Prostate gland (tissue), 2 donors: Measurements from ENCODE around the gene RBM22. TPM values are rescaled to one million over a fixed set of nuclear protein-coding genes. Genes with fewer than 3 reads are reported as not detected.

ENCODE experiments used
- DNase-seq: peaks from one replicate; pipeline ENCODE4 v3.0.0-alpha.2; 2019; ENCODE audit warnings: low spot score
- H3K27ac ChIP-seq, 2 donors: fragments of 200-600 bp; sonication (generic); 2 replicates each; pipeline ENCODE4 v1.5.1; 2017 to 2019
- H3K27me3 ChIP-seq: fragments of 200-600 bp; sonication (generic); replicated peaks from 2 replicates; pipeline ENCODE4 v1.5.1; 2019; ENCODE audit not compliant: insufficient read depth
- H3K36me3 ChIP-seq, 2 donors: fragments of 200-600 bp; sonication (generic); 1 replicate in 1 of 2; 2 replicates in 1 of 2; pipeline versions ENCODE4 v1.5.1 to v1.8.1; 2017 to 2019
- H3K4me1 ChIP-seq: fragments of 200-600 bp; sonication (generic); replicated peaks from 2 replicates; pipeline ENCODE4 v1.5.1; 2019
- H3K4me3 ChIP-seq, 2 donors: fragments of 200-600 bp; sonication (generic); 2 replicates each; pipeline ENCODE4 v1.5.1; 2017 to 2019
- H3K9me3 ChIP-seq: fragments of 200-600 bp; sonication (generic); 2 replicates; pipeline ENCODE4 v1.5.1; 2017
- CTCF ChIP-seq, 4 experiments: fragments of 200-600 bp in 2 of 4; fragments of 450-650 bp in 2 of 4; sonication (generic) in 2 of 4; IDR thresholded peaks; 1 replicate in 3 of 4; 2 replicates in 1 of 4; pipeline ENCODE4 v1.5.1; 2016 to 2019; ENCODE audit warnings: antibody characterized with exemption in 4 of 4, mild to moderate bottlenecking in 2 of 4, moderate library complexity in 2 of 4
- POLR2A ChIP-seq: fragments of 450-650 bp; IDR thresholded peaks from one replicate; pipeline ENCODE4 v1.6.1; 2016; ENCODE audit warnings: antibody characterized with exemption, mild to moderate bottlenecking
- POLR2AphosphoS5 ChIP-seq: sonication (generic); formaldehyde crosslinking; IDR thresholded peaks from one replicate; pipeline ENCODE4 v1.6.1; 2017; ENCODE audit warnings: antibody characterized with exemption
- WGBS: methylation state at CpG from one replicate; pipeline ENCODE4 v1.1.5; 2018; 5-methylcytosine and 5-hydroxymethylcytosine counted together
- intact Hi-C: fragments of 100-400 bp; cut with DNase I; formaldehyde crosslinking; loops from one replicate; pipeline ENCODE4 v1.14.2; 2022
- total RNA-seq, 2 donors: library from RNA; depleted of rRNA; stranded (reverse); fragments of >200 nt; gene quantifications; one replicate each; pipeline ENCODE4 v1.1.0, GENCODE V29; 2016

RBM22 gene
- total RNA-seq, 2 donors from 2014 or later: 33.6 to 40.3 TPM

DNA sequence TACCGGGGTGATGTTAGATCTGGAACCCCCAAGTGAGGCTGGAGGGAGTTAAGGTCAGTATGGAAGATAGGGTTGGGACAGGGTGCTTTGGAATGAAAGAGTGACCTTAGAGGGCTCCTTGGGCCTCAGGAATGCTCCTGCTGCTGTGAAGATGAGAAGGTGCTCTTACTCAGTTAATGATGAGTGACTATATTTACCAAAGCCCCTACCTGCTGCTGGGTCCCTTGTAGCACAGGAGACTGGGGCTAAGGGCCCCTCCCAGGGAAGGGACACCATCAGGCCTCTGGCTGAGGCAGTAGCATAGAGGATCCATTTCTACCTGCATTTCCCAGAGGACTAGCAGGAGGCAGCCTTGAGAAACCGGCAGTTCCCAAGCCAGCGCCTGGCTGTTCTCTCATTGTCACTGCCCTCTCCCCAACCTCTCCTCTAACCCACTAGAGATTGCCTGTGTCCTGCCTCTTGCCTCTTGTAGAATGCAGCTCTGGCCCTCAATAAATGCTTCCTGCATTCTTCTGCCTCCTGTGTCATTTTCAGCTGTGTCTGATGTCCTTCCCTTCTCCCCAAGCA lies 42.1 kb downstream of the RBM22 start:
- no peak overlapping the region for H3K4me3 ChIP-seq
- H3K4me1 ChIP-seq: no peaks in the 10 kb centered on the region
- intact Hi-C loops: no loop called here
- no peak overlapping the region for H3K27ac ChIP-seq
- 61% methylated on average over 3 of the region's 3 CpGs for WGBS
- no peaks in the 10 kb centered on the region for H3K27me3 ChIP-seq
- no peaks in the 10 kb centered on the region for H3K36me3 ChIP-seq
- H3K9me3 ChIP-seq: no peaks in the 10 kb centered on the region
- no peak for TF ChIP-seq CTCF (IDR thresholded peaks at IDR 0.05)
- no peak for TF ChIP-seq POLR2AphosphoS5
- TF ChIP-seq POLR2A: no peak
- DNase-seq: no peak

- intact Hi-C loops: no loop called here
- Histone ChIP-seq H3K9me3 (no peaks in the 10 kb centered on the region), H3K4me1 (no peaks in the 10 kb centered on the region), H3K4me3 (no peak overlapping the region), H3K27ac (peak overlapping the region in 1 of 2 donors; percentile 39), H3K36me3 (no peaks in the 10 kb centered on the region), H3K27me3 (no peaks in the 10 kb centered on the region)
- no peak for DNase-seq
- TF ChIP-seq POLR2A: no peak
- 97% methylated on average over 4 of the region's 4 CpGs for WGBS
Observed at GRCh38 chr5:150658121-150658520, 42.7 kb downstream of the RBM22 start.

GRCh38 chr5:150656191-150657132 lies 44.4 kb downstream of the RBM22 start:
- intact Hi-C loops: loop anchor here (2.0 kb wide), 1 partner anchor 66 kb away; no protein-coding TSS in a partner anchor
- peak overlapping the region; percentile 42 to 44 for H3K4me3 ChIP-seq
- no peaks in the 10 kb centered on the region for H3K4me1 ChIP-seq
- H3K27me3 ChIP-seq: no peaks in the 10 kb centered on the region
- peak; percentile 58 for DNase-seq
- peak overlapping the region; percentile 60 to 72 for H3K27ac ChIP-seq
- TF ChIP-seq CTCF (IDR thresholded peaks at IDR 0.05) (peak; percentile 67 to 81 (median 74)), POLR2A (no peak)
- no peaks in the 10 kb centered on the region for H3K36me3 ChIP-seq
- H3K9me3 ChIP-seq: no peaks in the 10 kb centered on the region
- WGBS: 2% methylated on average over 51 of the region's 99 CpGs

DNA sequence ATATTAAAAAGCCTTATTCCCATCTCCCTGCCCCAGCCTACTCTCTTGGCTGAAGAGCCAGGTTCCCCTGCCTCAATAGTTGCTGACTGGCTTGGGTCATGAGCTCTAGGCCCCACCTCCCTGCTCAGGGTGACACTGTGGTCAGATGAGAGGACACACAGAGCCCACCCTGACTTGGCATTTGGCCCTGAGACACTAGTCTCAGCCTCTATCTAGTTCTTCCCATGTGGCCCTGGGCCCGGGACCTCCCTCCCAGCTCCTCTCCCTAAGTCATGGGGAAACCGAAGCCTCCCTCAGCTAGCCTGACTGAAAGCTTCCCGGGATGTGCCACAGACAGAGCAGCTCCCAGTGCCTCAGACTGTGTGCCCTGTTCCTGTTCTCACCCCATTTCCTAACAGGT lies 45.6 kb downstream of the RBM22 start:
- Histone ChIP-seq H3K4me3 (no peak overlapping the region), H3K4me1 (no peaks in the 10 kb centered on the region), H3K27me3 (no peaks in the 10 kb centered on the region), H3K9me3 (no peaks in the 10 kb centered on the region), H3K36me3 (no peaks in the 10 kb centered on the region), H3K27ac (no peak overlapping the region)
- DNase-seq: no peak
- TF ChIP-seq POLR2A (no peak), POLR2AphosphoS5 (no peak), CTCF (IDR thresholded peaks at IDR 0.05) (no peak)
- intact Hi-C loops: no loop called here
- 83% methylated on average over 3 of the region's 3 CpGs for WGBS

- TF ChIP-seq CTCF (IDR thresholded peaks at IDR 0.05): no peak
- no peak for TF ChIP-seq POLR2A
- no peak for TF ChIP-seq POLR2AphosphoS5
- 64% methylated on average over 2 of the region's 2 CpGs for WGBS
- Histone ChIP-seq H3K27ac (peak overlapping the region in 1 of 2 donors; percentile 15), H3K4me3 (no peak overlapping the region), H3K36me3 (no peaks in the 10 kb centered on the region), H3K4me1 (no peaks in the 10 kb centered on the region), H3K9me3 (no peaks in the 10 kb centered on the region), H3K27me3 (no peaks in the 10 kb centered on the region)
- no peak for DNase-seq
- intact Hi-C loops: no loop called here
Observed at GRCh38 chr5:150653762-150654556, 46.9 kb downstream of the RBM22 start.
